K562 (cell line): Measurements from ENCODE around the gene CEBPA. TPM values are rescaled to one million over a fixed set of nuclear protein-coding genes. Genes with fewer than 3 reads are reported as not detected.

Experiments used
- ATAC-seq: fragments of 200-7000 bp; cut with Tn5 transposase; 3 replicates; pipeline ENCODE4 v1.9.1; 2020; ENCODE audit warnings: moderate library complexity
- BruUV-seq: library from RNA; stranded (reverse); fragments of 400-500 nt; replicated peaks from 2 replicates; lab custom pipeline; 2021; lab: Mats Ljungman, UMichigan
- CTCF ChIA-PET: fragments of 300-600 bp; formaldehyde crosslinking; extraction: SDS; loops from one replicate; lab custom pipeline; 2021; ENCODE audit warnings: low intra/inter-chr PET ratio; lab: Yijun Ruan, JAX
- POLR2A ChIA-PET: fragments of 300-600, 350-650 bp; sonication (Branson Sonifier 250); formaldehyde crosslinking; extraction: SDS; loops from one replicate; lab custom pipeline; 2021; ENCODE audit warnings: antibody characterized with exemption, inconsistent platforms; lab: Yijun Ruan, JAX
- DNase-seq, 4 experiments: peaks; one replicate each; pipeline versions ENCODE4 v3.0.0 to v3.0.0-alpha.2; 2011 to 2018; ENCODE audit warnings: low spot score in 3 of 4, mixed read lengths in 3 of 4; ENCODE audit errors: extremely low read depth in 1 of 4
- FAIRE-seq: peaks from 2 replicates; lab custom pipeline; 2011; peaks lifted over from hg19 to GRCh38; lab: Jason Lieb, UNC
- H2AFZ ChIP-seq: 2 replicates; pipeline ENCODE4 v1.6.0; 2011; ENCODE audit warnings: low read depth, low read length, control low read depth, inconsistent platforms
- H3K27ac ChIP-seq: fragments of 200-600 bp; 3 replicates; pipeline ENCODE4 v1.8.0; 2011; ENCODE audit warnings: low read depth, mild to moderate bottlenecking, control low read depth, inconsistent platforms, low read length, moderate library complexity, mixed read lengths; ENCODE audit errors: extremely low read depth
- H3K27me3 ChIP-seq, 2 experiments: fragments of 300-600 bp in 1 of 2; 2 replicates in 1 of 2; 3 replicates in 1 of 2; pipeline versions ENCODE4 v1.6.0 to v1.8.0; 2011; ENCODE audit warnings: inconsistent platforms in 2 of 2, low read length in 2 of 2, mild to moderate bottlenecking in 1 of 2, mixed read lengths in 1 of 2, moderate library complexity in 1 of 2; ENCODE audit not compliant: control insufficient read depth in 2 of 2, insufficient read depth in 2 of 2
- H3K36me3 ChIP-seq: fragments of 300-600 bp; 3 replicates; pipeline ENCODE4 v1.8.0; 2011; ENCODE audit warnings: mild to moderate bottlenecking, low read length, inconsistent platforms; ENCODE audit not compliant: control insufficient read depth, insufficient read depth
- H3K4me1 ChIP-seq, 2 experiments: fragments of 200-600 bp in 1 of 2; replicated peaks in 1 of 2; 2 replicates in 1 of 2; 3 replicates in 1 of 2; pipeline versions ENCODE4 v1.5.1 to v1.8.0; 2011; ENCODE audit warnings: inconsistent platforms in 2 of 2, low read length in 2 of 2, mild to moderate bottlenecking in 1 of 2, mixed read lengths in 1 of 2, moderate library complexity in 1 of 2; ENCODE audit not compliant: control insufficient read depth in 2 of 2, insufficient read depth in 2 of 2
- H3K4me2 ChIP-seq: 2 replicates; pipeline ENCODE4 v1.6.1; 2011; ENCODE audit warnings: low read length, control low read depth, inconsistent platforms, mixed read lengths; ENCODE audit not compliant: insufficient read depth
- H3K4me3 ChIP-seq: fragments of 200-600 bp; sonication (generic), shearing (Covaris generic); 2 replicates; pipeline ENCODE4 v1.5.1; 2016; ENCODE audit warnings: control low read depth, inconsistent platforms
- H3K79me2 ChIP-seq: fragments of 200-600 bp; 3 replicates; pipeline ENCODE4 v1.8.0; 2011; ENCODE audit warnings: low read length, inconsistent platforms; ENCODE audit not compliant: control insufficient read depth, insufficient read depth
- H3K9ac ChIP-seq, 2 experiments: 2 replicates each; pipeline versions ENCODE4 v1.6.0 to v1.6.1; 2011; ENCODE audit warnings: low read depth in 2 of 2, low read length in 2 of 2, control low read depth in 1 of 2, inconsistent platforms in 1 of 2, mild to moderate bottlenecking in 1 of 2, mixed read lengths in 1 of 2; ENCODE audit not compliant: insufficient read depth in 1 of 2
- H3K9me1 ChIP-seq: one replicate; pipeline ENCODE4 v1.6.0; 2011; ENCODE audit warnings: inconsistent platforms, mild to moderate bottlenecking, low read length, moderate library complexity; ENCODE audit not compliant: control insufficient read depth, insufficient read depth
- H3K9me3 ChIP-seq: replicated peaks from 2 replicates; pipeline ENCODE4 v1.5.1; 2011; ENCODE audit warnings: low read depth, low read length, inconsistent platforms; ENCODE audit not compliant: control insufficient read depth, insufficient read depth
- H4K20me1 ChIP-seq: replicated peaks from 2 replicates; pipeline ENCODE4 v1.6.1; 2011; ENCODE audit warnings: low read length, inconsistent platforms, mixed read lengths; ENCODE audit not compliant: control insufficient read depth, insufficient read depth
- BACH1 ChIP-seq: fragments of 200-800 bp; sonication (Bioruptor generic); IDR thresholded peaks from 2 replicates; pipeline ENCODE4 v1.6.1; 2016; ENCODE audit warnings: missing genetic modification characterization, missing compliant biosample characterization
- C11orf30 ChIP-seq: fragments of 450-650 bp; IDR thresholded peaks from 2 replicates; pipeline ENCODE4 v1.6.1; 2016; ENCODE audit warnings: low read depth, mild to moderate bottlenecking
- HDAC1 ChIP-seq, 2 experiments: fragments of 450-650 bp; IDR thresholded peaks; 2 replicates each; pipeline ENCODE4 v1.6.1; 2016 to 2017; ENCODE audit warnings: inconsistent platforms in 1 of 2, mild to moderate bottlenecking in 1 of 2, moderate library complexity in 1 of 2
- HDAC6 ChIP-seq: IDR thresholded peaks from 2 replicates; pipeline ENCODE4 v1.6.1; 2012; ENCODE audit warnings: low read depth, mild to moderate bottlenecking, control low read depth, inconsistent platforms, low read length, moderate library complexity
- HNRNPH1 ChIP-seq: fragments of 200-400 bp; formaldehyde crosslinking; optimal IDR thresholded peaks from 2 replicates; pipeline ENCODE3; 2017; ENCODE audit warnings: low read depth, mild to moderate bottlenecking, low read length, moderate library complexity
- MAZ ChIP-seq, 2 experiments: fragments of 450-650 bp in 1 of 2; sonication (generic) in 1 of 2; formaldehyde crosslinking; IDR thresholded peaks in 1 of 2; conservative IDR thresholded peaks in 1 of 2; 2 replicates each; pipeline versions ENCODE4 v1.4.0 to v1.5.0; 2020; ENCODE audit warnings: mild to moderate bottlenecking in 1 of 2, missing genetic modification reagents in 1 of 2
- MECOM ChIP-seq: fragments of 250-450 bp; sonication (Bioruptor Pico); IDR thresholded peaks from 2 replicates; pipeline ENCODE4 v1.8.0; 2022; ENCODE audit warnings: inconsistent platforms
- PCBP1 ChIP-seq: fragments of 200-400 bp; formaldehyde crosslinking; IDR thresholded peaks from 2 replicates; pipeline ENCODE4 v1.6.1; 2018; ENCODE audit warnings: mild to moderate bottlenecking, low read depth, low read length; ENCODE audit not compliant: poor library complexity, severe bottlenecking
- PREB ChIP-seq: sonication (generic); formaldehyde crosslinking; IDR thresholded peaks from 2 replicates; pipeline ENCODE4 v1.8.1; 2023; ENCODE audit warnings: mild to moderate bottlenecking, missing genetic modification reagents
- RBM22 ChIP-seq: fragments of 200-400 bp; formaldehyde crosslinking; IDR thresholded peaks from 2 replicates; pipeline ENCODE4 v1.6.1; 2018; ENCODE audit warnings: low read length, low read depth; ENCODE audit not compliant: poor library complexity, severe bottlenecking
- SMARCA5 ChIP-seq: fragments of 450-650 bp; IDR thresholded peaks from 2 replicates; pipeline ENCODE4 v1.6.1; 2016
- TAF1 ChIP-seq: IDR thresholded peaks from 2 replicates; pipeline ENCODE4 v1.6.1; 2011; ENCODE audit warnings: mild to moderate bottlenecking, low read length, moderate library complexity; ENCODE audit not compliant: insufficient read depth, control insufficient read depth, severe bottlenecking; ENCODE audit errors: extremely low read depth
- TBP ChIP-seq: optimal IDR thresholded peaks from 2 replicates; pipeline ENCODE3; 2011; ENCODE audit warnings: low read depth, low read length, improper control_type of control experiment
- ZBTB49 ChIP-seq: sonication (generic); formaldehyde crosslinking; IDR thresholded peaks from 2 replicates; pipeline ENCODE4 v1.8.0; 2022; ENCODE audit warnings: missing genetic modification reagents, mild to moderate bottlenecking, borderline replicate concordance
- ZNF121 ChIP-seq: sonication (generic); formaldehyde crosslinking; conservative IDR thresholded peaks from 2 replicates; pipeline ENCODE4 v1.8.0; 2022; ENCODE audit warnings: missing genetic modification reagents
- ZNF217 ChIP-seq: sonication (generic); formaldehyde crosslinking; IDR thresholded peaks from 2 replicates; pipeline ENCODE4 v1.8.0; 2022; ENCODE audit warnings: mild to moderate bottlenecking, missing genetic modification reagents
- ZNF280B ChIP-seq: fragments of 250-450 bp; sonication (Bioruptor Pico); IDR thresholded peaks from 2 replicates; pipeline ENCODE4 v1.5.1; 2021; ENCODE audit warnings: mild to moderate bottlenecking
- ZNF644 ChIP-seq: fragments of 200-800 bp; sonication (Bioruptor generic); IDR thresholded peaks from 2 replicates; pipeline ENCODE4 v1.6.1; 2016; ENCODE audit warnings: low read depth, missing genetic modification characterization, missing compliant biosample characterization
- WGBS: fragments of 100-300 bp; shearing (Covaris generic); methylation state at CpG from one replicate; pipeline ENCODE4 v1.1.6; 2016; ENCODE audit warnings: low coverage, mixed read lengths; ENCODE audit not compliant: insufficient coverage; ENCODE audit errors: missing lambda C conversion rate; 5-methylcytosine and 5-hydroxymethylcytosine counted together
- in situ Hi-C: fragments of 300-500 bp; cut with MboI; formaldehyde crosslinking; loops from 4 replicates; pipeline ENCODE4 v1.15.0; 2018; ENCODE audit warnings: inconsistent platforms, mixed read lengths
- intact Hi-C: fragments of 100-400 bp; cut with micrococcal nuclease; formaldehyde crosslinking; loops from 2 replicates; pipeline ENCODE4 v1.14.2; 2022
- polyA plus RNA-seq, 8 experiments: library from polyadenylated mRNA; depleted of rRNA in 4 of 8; stranded (reverse) in 5 of 8; unstranded in 3 of 8; fragments of >200 nt; fragmentation: Nextera tagmentation in 2 of 8; fragmentation: Illumina TruSeq in 1 of 8; extraction: Ambion mirVana in 2 of 8; extraction: Trizol in 1 of 8; gene quantifications; 2 replicates each; pipeline versions ENCODE4 v1.2.1 to v1.2.3, GENCODE V29; 2011 to 2014; ENCODE audit warnings: inconsistent platforms in 1 of 8, missing spikeins in 1 of 8
- total RNA-seq, 7 experiments: library from RNA; depleted of rRNA in 6 of 7; stranded (reverse); fragments of >200 nt in 6 of 7; fragmentation: Illumina TruSeq in 2 of 7; extraction: Trizol in 2 of 7; gene quantifications; 2 replicates each; pipeline versions ENCODE4 v1.2.1 to v1.2.3, GENCODE V29; 2011 to 2021; ENCODE audit warnings: low replicate concordance in 1 of 7

The CEBPA gene
- total and polyA plus RNA-seq, 9 of the 15 experiments (the other 6 are each of a cell fraction or from before 2014, with no cell fraction given), result 0.03 to 0.59 (median 0.15) TPM; not detected in 2

- ATAC-seq, result no peak
- H3K79me2 ChIP-seq, result no peaks in the 10 kb centered on the region
- H2AFZ ChIP-seq, result no peak overlapping the region
- H3K9me3 ChIP-seq, result no peaks in the 10 kb centered on the region
- 11% methylated on average over 10 of the region's 10 CpGs for whole genome bisulfite sequencing
- in situ Hi-C loops (no loop called here), intact Hi-C loops (no loop called here)
- POLR2A ChIA-PET, result no interaction called here
- no peaks in the 10 kb centered on the region for H3K36me3 ChIP-seq
- no peak overlapping the region for H3K4me3 ChIP-seq
- TF ChIP-seq PREB, result no peak
- no peak for TF ChIP-seq ZNF644 (tag)
- TF ChIP-seq RBM22, result no peak
- no peak for TF ChIP-seq C11orf30
- no peak for TF ChIP-seq HDAC1 (IDR thresholded peaks at IDR 0.05)
- no peak for TF ChIP-seq ZNF121
- no peak for TF ChIP-seq ZBTB49
- TF ChIP-seq ZNF217 (CRISPR knock-in tag), result no peak
- TF ChIP-seq PCBP1, result no peak
- no peak for TF ChIP-seq MAZ (CRISPR knock-in tag; conservative IDR thresholded peaks at IDR 0.05 in 1 of 2, IDR thresholded peaks at IDR 0.05 in 1 of 2)
- TF ChIP-seq TBP, result no peak
- no peak for TF ChIP-seq HDAC6
- no peak for TF ChIP-seq HNRNPH1
- TF ChIP-seq TAF1, result no peak
- no peak for TF ChIP-seq MECOM
- no peak for TF ChIP-seq SMARCA5
- no peak for TF ChIP-seq ZNF280B
- no peak for TF ChIP-seq BACH1
- TF ChIP-seq, all 486 proteins: peak for 0
- DNase-seq (no peak), FAIRE-seq (no peak)
- Histone ChIP-seq H3K27ac (no peak overlapping the region), H3K27me3 (peaks cover 18 to 25% of the 10 kb centered on the region in 2 experiments), H3K9me1 (no peaks in the 10 kb centered on the region), H3K9ac (no peak overlapping the region), H3K4me2 (no peak overlapping the region), H3K4me1 (peaks cover 0 to 7% of the 10 kb centered on the region in 2 experiments; a peak in 1 of 5 replicates), H4K20me1 (no peaks in the 10 kb centered on the region)
- CTCF ChIA-PET, result no interaction called here
- BruUV-seq, result no TSS peak
These were observed 45.0 kb upstream of the CEBPA start for GRCh38 chr19:33347300-33347699.
